MM.1S (cell line): ENCODE results near the gene NSUN6.

ENCODE experiments used
- EZH2 ChIP-seq: fragments of 300-600 bp; sonication (generic); optimal IDR thresholded peaks from 2 replicates; pipeline ENCODE3; 2017; ENCODE audit warnings: low read depth, mild to moderate bottlenecking, antibody characterized with exemption, low read length, mixed read lengths
- EZH2phosphoT487 ChIP-seq: fragments of 300-600 bp; sonication (generic); IDR thresholded peaks from 2 replicates; pipeline ENCODE4 v1.6.1; 2018; ENCODE audit warnings: antibody characterized with exemption, low read length
- TF ChIP-seq, protein P1 (sequence below): fragments of 300-600 bp; sonication (generic); IDR thresholded peaks from 2 replicates; pipeline ENCODE4 v1.5.1; 2016; ENCODE audit warnings: antibody characterized with exemption, low read length, mixed read lengths

DNA sequence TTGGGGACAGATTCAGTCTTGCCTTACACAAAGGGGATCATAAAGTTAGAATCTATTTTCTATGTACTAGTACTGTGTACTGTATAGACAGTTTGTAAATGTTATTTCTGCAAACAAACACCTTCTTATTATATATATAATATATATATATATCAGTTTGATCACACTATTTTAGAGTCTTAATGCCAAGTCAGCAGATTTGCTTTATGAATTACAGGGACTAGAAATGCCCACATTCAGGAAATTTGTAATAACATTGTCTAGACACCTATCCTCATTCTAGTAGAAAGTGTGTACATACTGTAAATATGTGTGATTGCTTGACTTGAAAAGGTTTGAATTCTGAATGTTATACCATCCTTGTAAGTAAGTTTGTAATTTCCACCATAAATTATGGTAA lies 111.2 kb downstream of the NSUN6 start:
- TF ChIP-seq, protein P1, sequence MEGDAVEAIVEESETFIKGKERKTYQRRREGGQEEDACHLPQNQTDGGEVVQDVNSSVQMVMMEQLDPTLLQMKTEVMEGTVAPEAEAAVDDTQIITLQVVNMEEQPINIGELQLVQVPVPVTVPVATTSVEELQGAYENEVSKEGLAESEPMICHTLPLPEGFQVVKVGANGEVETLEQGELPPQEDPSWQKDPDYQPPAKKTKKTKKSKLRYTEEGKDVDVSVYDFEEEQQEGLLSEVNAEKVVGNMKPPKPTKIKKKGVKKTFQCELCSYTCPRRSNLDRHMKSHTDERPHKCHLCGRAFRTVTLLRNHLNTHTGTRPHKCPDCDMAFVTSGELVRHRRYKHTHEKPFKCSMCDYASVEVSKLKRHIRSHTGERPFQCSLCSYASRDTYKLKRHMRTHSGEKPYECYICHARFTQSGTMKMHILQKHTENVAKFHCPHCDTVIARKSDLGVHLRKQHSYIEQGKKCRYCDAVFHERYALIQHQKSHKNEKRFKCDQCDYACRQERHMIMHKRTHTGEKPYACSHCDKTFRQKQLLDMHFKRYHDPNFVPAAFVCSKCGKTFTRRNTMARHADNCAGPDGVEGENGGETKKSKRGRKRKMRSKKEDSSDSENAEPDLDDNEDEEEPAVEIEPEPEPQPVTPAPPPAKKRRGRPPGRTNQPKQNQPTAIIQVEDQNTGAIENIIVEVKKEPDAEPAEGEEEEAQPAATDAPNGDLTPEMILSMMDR = no peak
- TF ChIP-seq EZH2 (no peak), EZH2phosphoT487 (no peak)
